Stimulated activated CD8-positive, alpha-beta memory T cell treated with anti-CD3 and anti-CD28 coated beads, Interleukin-15, amount 100 ng/mL, for 4 hours (primary cell): ENCODE results near the gene TMEM144.

Experiments used
- DNase-seq, 2 donors: peaks; one replicate each; pipeline ENCODE4 v3.0.0-alpha.2; 2020; ENCODE audit warnings: low read depth in 2 of 2

The TMEM144 gene

GRCh38 chr4:158297866-158298265 lies 87.6 kb downstream of the TMEM144 start:
- no peak for DNase-seq

GRCh38 chr4:158299459-158300007 lies 89.2 kb downstream of the TMEM144 start:
- DNase-seq = no peak

- DNase-seq = no peak
These were observed 89.7 kb downstream of the TMEM144 start for GRCh38 chr4:158300012-158300411.

- no peak for DNase-seq
These were observed 92.0 kb downstream of the TMEM144 start for GRCh38 chr4:158302076-158302866.

GRCh38 chr4:158304694-158305093 lies 94.4 kb downstream of the TMEM144 start:
- DNase-seq = no peak
